Neural progenitor cell (in vitro differentiated cells): ENCODE data around the gene POLD4. TPM values are rescaled to one million over a fixed set of nuclear protein-coding genes. Genes with fewer than 3 reads are reported as not detected.

Experiments used
- DNase-seq: peaks from one replicate; pipeline ENCODE4 v3.0.0-alpha.2; 2016; ENCODE audit warnings: low spot score
- H2AFZ ChIP-seq: fragments of 200-600 bp; sonication (generic); replicated peaks from 2 replicates; pipeline ENCODE4 v1.6.1; 2016; ENCODE audit warnings: antibody characterized with exemption
- H3F3A ChIP-seq: fragments of 200-600 bp; sonication (generic); 2 replicates; pipeline ENCODE4 v1.6.1; 2016; ENCODE audit warnings: antibody characterized with exemption, low read depth
- H3K27ac ChIP-seq: fragments of 200-600 bp; sonication (generic); 2 replicates; pipeline ENCODE4 v1.5.1; 2016; ENCODE audit warnings: mild to moderate bottlenecking
- H3K27me3 ChIP-seq: fragments of 200-600 bp; sonication (generic); 2 replicates; pipeline ENCODE4 v1.6.1; 2016; ENCODE audit warnings: mild to moderate bottlenecking, moderate library complexity
- H3K36me3 ChIP-seq: fragments of 200-600 bp; sonication (generic); 2 replicates; pipeline ENCODE4 v1.5.1; 2016
- H3K4me1 ChIP-seq: fragments of 200-600 bp; sonication (generic); 2 replicates; pipeline ENCODE4 v1.6.1; 2016; ENCODE audit warnings: mixed run types
- H3K4me2 ChIP-seq: fragments of 200-600 bp; sonication (generic); 2 replicates; pipeline ENCODE4 v1.6.1; 2016
- H3K4me3 ChIP-seq: fragments of 200-600 bp; sonication (generic); 2 replicates; pipeline ENCODE4 v1.5.1; 2016
- H3K79me2 ChIP-seq: fragments of 200-600 bp; sonication (generic); 2 replicates; pipeline ENCODE4 v1.6.1; 2016; ENCODE audit warnings: low read depth
- H3K9ac ChIP-seq: fragments of 200-600 bp; sonication (generic); 2 replicates; pipeline ENCODE4 v1.6.1; 2016
- H3K9me3 ChIP-seq: fragments of 200-600 bp; sonication (generic); 2 replicates; pipeline ENCODE4 v1.5.1; 2016; ENCODE audit warnings: low read depth
- H4K20me1 ChIP-seq: fragments of 200-600 bp; sonication (generic); 2 replicates; pipeline ENCODE4 v1.6.1; 2016; ENCODE audit warnings: low read depth
- H3K27ac Mint-ChIP-seq: 3 replicates; pipeline ENCODE4 v1.8.0; 2021; ENCODE audit warnings: mixed read lengths
- H3K27me3 Mint-ChIP-seq: 2 replicates; pipeline ENCODE4 v1.8.0; 2022; ENCODE audit warnings: low read depth, mild to moderate bottlenecking, inconsistent platforms, moderate library complexity, mixed read lengths; ENCODE audit not compliant: insufficient read depth
- H3K36me3 Mint-ChIP-seq: 3 replicates; pipeline ENCODE4 v1.8.0; 2021; ENCODE audit warnings: mixed read lengths
- H3K4me1 Mint-ChIP-seq: 3 replicates; pipeline ENCODE4 v1.8.0; 2021; ENCODE audit warnings: mixed read lengths
- H3K4me3 Mint-ChIP-seq: 3 replicates; pipeline ENCODE4 v1.8.0; 2021; ENCODE audit warnings: mild to moderate bottlenecking, moderate library complexity, mixed read lengths
- H3K9me3 Mint-ChIP-seq: 3 replicates; pipeline ENCODE4 v1.8.0; 2020; ENCODE audit warnings: mixed read lengths
- EZH2 ChIP-seq: fragments of 200-600 bp; sonication (generic); IDR thresholded peaks from 2 replicates; pipeline ENCODE4 v1.6.1; 2017; ENCODE audit warnings: antibody characterized with exemption, mild to moderate bottlenecking, moderate library complexity
- EZH2phosphoT487 ChIP-seq: fragments of 200-600 bp; sonication (generic); IDR thresholded peaks from 2 replicates; pipeline ENCODE4 v1.6.1; 2017; ENCODE audit warnings: antibody characterized with exemption
- total RNA-seq: library from RNA; depleted of rRNA; stranded (reverse); fragments of >200 nt; gene quantifications from 2 replicates; pipeline ENCODE4 v1.2.3, GENCODE V29; 2015; ENCODE audit warnings: low replicate concordance
- TF ChIP-seq, protein P1 (sequence below): fragments of 200-600 bp; sonication (generic); IDR thresholded peaks from 2 replicates; pipeline ENCODE4 v1.5.1; 2017; ENCODE audit warnings: antibody characterized with exemption, mild to moderate bottlenecking

The POLD4 gene
- total RNA-seq, 1 donor from 2014 or later, result 1.1 TPM

DNA sequence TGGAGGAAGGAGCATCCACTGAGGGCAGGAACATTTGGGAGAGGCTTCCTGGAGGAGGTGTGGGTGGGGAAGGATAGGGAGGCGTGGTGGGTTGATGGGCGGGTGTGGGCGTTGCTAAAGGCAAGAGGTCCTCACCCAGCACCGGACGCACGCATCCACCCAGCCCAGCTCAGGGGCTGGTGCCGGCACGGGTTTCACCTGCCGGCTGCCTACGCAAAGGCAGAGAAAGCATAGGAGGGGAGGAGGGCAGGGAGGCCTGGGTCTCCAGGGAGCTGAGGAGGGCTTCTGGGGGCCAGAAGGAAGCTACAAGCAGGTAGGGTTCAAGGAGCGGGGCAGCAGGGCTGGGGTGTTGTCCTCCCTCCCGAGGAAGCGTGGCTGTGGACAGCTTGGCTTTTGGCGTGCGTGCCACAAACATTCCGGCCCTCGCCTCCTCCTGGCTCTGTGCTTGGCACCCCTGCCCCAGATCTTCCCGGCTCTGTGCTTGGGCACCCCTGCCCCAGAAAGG lies 42.2 kb downstream of the POLD4 start:
- peaks cover 7% of the 10 kb centered on the region for H3K4me1 Mint-ChIP-seq
- no peak overlapping the region for H3K27ac Mint-ChIP-seq
- no peak for TF ChIP-seq EZH2phosphoT487
- TF ChIP-seq, protein P1, sequence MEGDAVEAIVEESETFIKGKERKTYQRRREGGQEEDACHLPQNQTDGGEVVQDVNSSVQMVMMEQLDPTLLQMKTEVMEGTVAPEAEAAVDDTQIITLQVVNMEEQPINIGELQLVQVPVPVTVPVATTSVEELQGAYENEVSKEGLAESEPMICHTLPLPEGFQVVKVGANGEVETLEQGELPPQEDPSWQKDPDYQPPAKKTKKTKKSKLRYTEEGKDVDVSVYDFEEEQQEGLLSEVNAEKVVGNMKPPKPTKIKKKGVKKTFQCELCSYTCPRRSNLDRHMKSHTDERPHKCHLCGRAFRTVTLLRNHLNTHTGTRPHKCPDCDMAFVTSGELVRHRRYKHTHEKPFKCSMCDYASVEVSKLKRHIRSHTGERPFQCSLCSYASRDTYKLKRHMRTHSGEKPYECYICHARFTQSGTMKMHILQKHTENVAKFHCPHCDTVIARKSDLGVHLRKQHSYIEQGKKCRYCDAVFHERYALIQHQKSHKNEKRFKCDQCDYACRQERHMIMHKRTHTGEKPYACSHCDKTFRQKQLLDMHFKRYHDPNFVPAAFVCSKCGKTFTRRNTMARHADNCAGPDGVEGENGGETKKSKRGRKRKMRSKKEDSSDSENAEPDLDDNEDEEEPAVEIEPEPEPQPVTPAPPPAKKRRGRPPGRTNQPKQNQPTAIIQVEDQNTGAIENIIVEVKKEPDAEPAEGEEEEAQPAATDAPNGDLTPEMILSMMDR, result no peak
- no peaks in the 10 kb centered on the region for H3K79me2 ChIP-seq
- H3K9ac ChIP-seq, result no peak overlapping the region
- H3K27me3 ChIP-seq, result no peaks in the 10 kb centered on the region
- no peaks in the 10 kb centered on the region for H3K9me3 Mint-ChIP-seq
- H3K36me3 ChIP-seq, result no peaks in the 10 kb centered on the region
- H3F3A ChIP-seq, result no peaks in the 10 kb centered on the region
- peaks cover 10% of the 10 kb centered on the region for H3K27me3 Mint-ChIP-seq
- no peak overlapping the region for H3K27ac ChIP-seq
- no peaks in the 10 kb centered on the region for H3K4me1 ChIP-seq
- H3K4me3 Mint-ChIP-seq, result no peak overlapping the region
- H3K4me3 ChIP-seq, result no peak overlapping the region
- no peak overlapping the region for H3K4me2 ChIP-seq
- no peaks in the 10 kb centered on the region for H3K9me3 ChIP-seq
- no peak overlapping the region for H2AFZ ChIP-seq
- no peaks in the 10 kb centered on the region for H3K36me3 Mint-ChIP-seq
- no peak for DNase-seq
- H4K20me1 ChIP-seq, result no peaks in the 10 kb centered on the region

DNA sequence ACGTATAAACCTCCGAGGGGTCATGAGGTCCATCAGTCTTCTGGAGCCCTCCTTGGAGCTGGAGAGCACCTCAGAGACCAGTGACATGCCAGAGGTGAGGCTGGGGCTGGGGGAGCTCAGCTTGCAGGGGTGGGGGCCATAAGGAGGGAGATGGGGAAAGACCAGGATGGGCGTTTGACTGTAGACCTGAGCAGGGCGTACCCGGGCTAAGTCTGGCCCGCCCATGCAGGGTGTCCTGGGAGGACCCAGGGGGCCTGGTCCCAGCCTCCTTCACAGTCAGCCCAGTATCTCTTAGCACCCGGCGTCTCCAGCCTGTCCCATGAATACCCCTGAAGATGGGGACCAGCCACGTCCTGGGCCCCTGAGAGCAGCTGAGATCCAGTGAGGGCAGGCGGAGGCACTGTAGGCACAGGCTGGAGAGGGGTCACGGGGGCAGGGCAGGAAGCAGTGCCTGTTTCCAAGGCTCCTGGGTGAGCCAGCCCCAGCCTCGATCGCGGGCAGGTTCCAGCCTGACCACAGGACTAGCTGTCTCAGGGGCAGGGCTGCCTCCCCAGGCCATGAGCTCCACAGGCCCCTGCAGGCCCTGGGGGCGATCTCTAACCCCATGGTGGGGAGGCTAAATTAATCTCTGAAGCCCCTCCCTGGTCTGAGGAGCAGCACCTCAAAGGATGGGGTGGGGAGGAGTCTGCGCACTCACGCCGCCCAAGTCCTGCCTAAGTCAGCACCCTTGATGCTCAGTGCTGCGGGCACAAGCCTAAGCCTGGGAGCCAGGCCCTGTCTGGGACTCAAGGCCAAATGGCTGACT lies 42.9 kb downstream of the POLD4 start:
- Histone ChIP-seq H3K4me1 (no peaks in the 10 kb centered on the region), H3K9ac (no peak overlapping the region), H2AFZ (no peak overlapping the region), H3F3A (no peaks in the 10 kb centered on the region), H3K4me2 (no peak overlapping the region), H4K20me1 (no peaks in the 10 kb centered on the region), H3K79me2 (no peaks in the 10 kb centered on the region), H3K36me3 (no peaks in the 10 kb centered on the region), H3K27ac (no peak overlapping the region), H3K9me3 (no peaks in the 10 kb centered on the region), H3K27me3 (no peaks in the 10 kb centered on the region), H3K4me3 (no peak overlapping the region)
- Mint-ChIP-seq H3K4me3 (no peak overlapping the region), H3K36me3 (no peaks in the 10 kb centered on the region), H3K9me3 (no peaks in the 10 kb centered on the region), H3K27ac (no peak overlapping the region), H3K27me3 (peaks cover 10% of the 10 kb centered on the region), H3K4me1 (peaks cover 4% of the 10 kb centered on the region)
- no peak for DNase-seq
- TF ChIP-seq EZH2phosphoT487, result no peak
- no peak for TF ChIP-seq EZH2
- TF ChIP-seq, protein P1, result no peak

DNA sequence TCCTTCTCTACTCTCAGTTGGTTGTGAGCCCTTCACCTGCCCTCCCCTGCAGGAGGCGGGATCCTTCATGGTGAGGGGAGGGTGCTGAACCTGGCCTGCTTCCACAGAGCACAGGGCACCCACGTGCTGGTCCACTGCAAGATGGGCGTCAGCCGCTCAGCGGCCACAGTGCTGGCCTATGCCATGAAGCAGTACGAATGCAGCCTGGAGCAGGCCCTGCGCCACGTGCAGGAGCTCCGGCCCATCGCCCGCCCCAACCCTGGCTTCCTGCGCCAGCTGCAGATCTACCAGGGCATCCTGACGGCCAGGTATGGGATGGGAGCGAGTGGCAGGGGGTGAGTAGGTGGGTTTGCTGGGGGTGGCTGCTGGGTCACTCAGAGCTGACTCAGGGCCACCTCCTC lies 43.7 kb downstream of the POLD4 start:
- Histone ChIP-seq H3K4me3 (no peak overlapping the region), H3K27me3 (peaks cover 3% of the 10 kb centered on the region), H3K9me3 (no peaks in the 10 kb centered on the region), H4K20me1 (no peaks in the 10 kb centered on the region), H3K36me3 (no peaks in the 10 kb centered on the region), H3K4me2 (no peak overlapping the region), H3K27ac (no peak overlapping the region), H3F3A (peaks cover under 1% of the 10 kb centered on the region), H3K4me1 (no peaks in the 10 kb centered on the region), H2AFZ (no peak overlapping the region), H3K79me2 (no peaks in the 10 kb centered on the region), H3K9ac (no peak overlapping the region)
- no peaks in the 10 kb centered on the region for H3K36me3 Mint-ChIP-seq
- no peaks in the 10 kb centered on the region for H3K9me3 Mint-ChIP-seq
- no peak for DNase-seq
- no peak overlapping the region for H3K4me3 Mint-ChIP-seq
- H3K27ac Mint-ChIP-seq, result no peak overlapping the region
- peaks cover 10% of the 10 kb centered on the region for H3K27me3 Mint-ChIP-seq
- peaks cover 4% of the 10 kb centered on the region for H3K4me1 Mint-ChIP-seq
- TF ChIP-seq, protein P1, result no peak
- no peak for TF ChIP-seq EZH2
- no peak for TF ChIP-seq EZH2phosphoT487
